K562 (cell line): Measurements from ENCODE around the gene MCU.
"Not testable (repeated sequence)": the region's sequence is repeated elsewhere in the genome, so short reads cannot be mapped to it uniquely, and the experiment has no call there.

Experiments used
- EGR1 ChIP-seq: fragments of 450-650 bp; conservative IDR thresholded peaks from 2 replicates; pipeline ENCODE4 v1.6.1; 2017; ENCODE audit warnings: mild to moderate bottlenecking
- ESRRA ChIP-seq: fragments of 450-650 bp; IDR thresholded peaks from 2 replicates; pipeline ENCODE4 v1.6.1; 2014; ENCODE audit warnings: low read depth, mild to moderate bottlenecking, moderate library complexity, borderline replicate concordance
- PCBP2 ChIP-seq: fragments of 200-400 bp; formaldehyde crosslinking; IDR thresholded peaks from 2 replicates; pipeline ENCODE4 v1.6.1; 2018; ENCODE audit warnings: low read length, low read depth, mild to moderate bottlenecking, moderate library complexity; ENCODE audit not compliant: poor library complexity, severe bottlenecking
- POLR2A ChIP-seq: fragments of 450-650 bp; conservative IDR thresholded peaks from 2 replicates; pipeline ENCODE4 v1.6.1; 2016
- RREB1 ChIP-seq: fragments of 250-450 bp; sonication (Bioruptor Pico); IDR thresholded peaks from 2 replicates; pipeline ENCODE4 v1.4.0; 2020
- TCF7L2 ChIP-seq: fragments of 150-350 bp; IDR thresholded peaks from 2 replicates; pipeline ENCODE4 v1.6.1; 2016; ENCODE audit warnings: low read depth, mild to moderate bottlenecking, low read length, moderate library complexity
- THAP12 ChIP-seq: fragments of 250-450 bp; sonication (Bioruptor Pico); IDR thresholded peaks from 2 replicates; pipeline ENCODE4 v1.9.0; 2021; ENCODE audit warnings: mild to moderate bottlenecking, inconsistent platforms
- ZNF780A ChIP-seq: fragments of 250-450 bp; sonication (Bioruptor Pico); IDR thresholded peaks from 2 replicates; pipeline ENCODE4 v1.5.0; 2021; ENCODE audit warnings: mild to moderate bottlenecking

GRCh38 chr10:72921147-72921683, 229.3 kb downstream of the MCU start:
- TF ChIP-seq EGR1; TCF7L2; ESRRA; POLR2A; RREB1 (CRISPR knock-in tag); PCBP2; THAP12; ZNF780A (CRISPR knock-in tag): not testable (repeated sequence)
